GM19193 (cell line): ENCODE results near the gene XPC.

Experiments
- POLR2A ChIP-seq: IDR thresholded peaks from 4 replicates; pipeline ENCODE4 v1.6.1; 2011; ENCODE audit not compliant: insufficient read depth, insufficient read length; ENCODE audit errors: extremely low read depth

The XPC gene

DNA sequence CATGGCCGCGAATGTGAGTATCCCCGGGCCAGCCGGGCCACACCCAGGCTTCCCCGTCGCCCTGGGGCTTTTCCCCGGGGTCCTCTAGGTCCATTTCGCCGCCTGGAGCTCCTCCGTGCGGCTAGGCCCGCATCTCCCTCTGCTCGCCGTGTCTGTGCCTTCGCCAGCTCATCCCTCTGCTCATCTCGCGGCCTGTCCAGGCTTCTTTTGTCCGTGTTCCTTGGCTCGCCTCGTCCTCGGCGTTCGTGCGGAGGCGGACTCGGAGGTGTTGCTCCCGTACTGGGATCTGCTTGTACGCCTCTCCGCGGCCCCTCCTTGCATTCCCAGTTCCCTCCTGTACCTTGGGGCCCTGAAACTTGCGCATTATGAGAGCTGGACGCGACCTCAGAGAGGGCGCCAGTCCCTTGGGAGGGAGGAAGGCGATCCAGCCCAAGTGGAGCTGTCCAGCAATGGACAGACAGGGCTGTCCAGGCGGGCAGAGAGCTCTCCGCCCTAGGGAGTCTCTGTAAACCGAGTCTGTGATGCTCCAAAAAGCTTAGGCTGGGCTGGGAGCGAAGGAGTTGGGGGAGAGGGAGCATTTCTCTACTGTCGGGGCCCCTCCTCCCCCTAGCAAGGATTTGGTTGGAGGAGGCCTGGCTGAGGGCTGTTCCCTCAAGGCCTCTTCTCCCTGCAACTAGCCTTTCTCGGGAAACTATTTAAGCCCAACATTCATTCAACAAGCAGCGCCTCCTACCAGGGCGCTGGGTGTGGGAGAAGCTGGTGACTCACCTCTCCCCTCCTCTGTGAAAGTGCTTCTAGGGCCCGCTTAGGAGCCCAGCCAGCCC, 53.0 kb downstream of the XPC start:
- TF ChIP-seq POLR2A, result no peak

DNA sequence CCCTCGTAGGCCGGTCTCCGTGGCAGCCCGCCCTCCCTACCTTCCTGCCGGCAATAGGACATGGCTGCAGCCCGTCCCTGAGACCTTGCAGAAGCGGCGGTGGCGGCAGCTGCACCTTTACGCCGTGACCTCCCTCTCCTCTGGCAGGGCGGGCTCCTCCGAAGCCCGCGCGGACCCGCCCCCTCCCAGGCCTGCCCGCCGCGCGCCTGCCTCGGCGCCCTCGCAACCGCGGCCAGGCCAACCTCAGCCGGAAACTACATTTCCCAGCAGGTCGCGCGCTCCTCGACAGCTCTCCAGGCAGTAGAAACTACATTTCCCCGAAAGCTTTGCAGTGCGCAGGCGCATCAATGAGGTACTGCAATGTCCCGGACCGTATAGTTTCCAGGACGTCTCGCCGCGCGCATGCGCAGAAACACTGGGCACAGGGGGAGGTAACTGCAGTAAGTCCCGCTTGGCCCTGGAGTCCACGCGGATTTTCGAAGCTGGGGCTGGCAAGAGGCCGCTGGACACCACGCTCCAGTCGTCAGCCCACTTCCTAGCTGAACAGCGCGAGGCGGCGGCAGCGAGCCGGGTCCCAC, 53.7 kb downstream of the XPC start, which contains the start of the genes CHCHD4 and TMEM43:
CHCHD4 (minus strand) TSS at position 256 of the 578 bp plus-strand sequence; CDS start at position 62, 194 bp downstream.
TMEM43 (plus strand) TSS at position 438 of the 578 bp plus-strand sequence. CDS start 142 bp downstream, outside the sequence.
- TF ChIP-seq POLR2A, result peak; percentile 44

DNA sequence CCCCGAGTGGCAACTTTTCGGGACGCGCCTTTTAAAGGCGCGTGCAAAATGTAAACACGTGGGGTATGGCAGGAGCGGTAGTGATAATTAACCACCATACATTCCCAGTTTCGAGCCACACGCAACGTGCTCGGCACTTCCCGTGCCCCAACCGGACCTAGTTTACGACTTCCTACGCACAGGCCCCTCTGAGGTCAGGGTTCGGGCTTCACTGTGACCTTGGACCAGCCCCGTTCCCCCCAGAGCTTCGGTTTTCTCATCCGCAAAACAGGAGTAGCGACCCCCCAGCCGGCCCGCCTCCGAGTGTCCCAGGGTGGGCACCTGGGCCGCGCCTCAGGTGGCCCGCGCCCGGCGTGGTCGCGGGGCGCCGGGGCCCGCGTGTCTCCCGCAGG, 54.2 kb downstream of the XPC start:
- no peak for TF ChIP-seq POLR2A

- TF ChIP-seq POLR2A, result no peak
Measured at GRCh38 chr3:14123308-14124222, 54.8 kb downstream of the XPC start.

DNA sequence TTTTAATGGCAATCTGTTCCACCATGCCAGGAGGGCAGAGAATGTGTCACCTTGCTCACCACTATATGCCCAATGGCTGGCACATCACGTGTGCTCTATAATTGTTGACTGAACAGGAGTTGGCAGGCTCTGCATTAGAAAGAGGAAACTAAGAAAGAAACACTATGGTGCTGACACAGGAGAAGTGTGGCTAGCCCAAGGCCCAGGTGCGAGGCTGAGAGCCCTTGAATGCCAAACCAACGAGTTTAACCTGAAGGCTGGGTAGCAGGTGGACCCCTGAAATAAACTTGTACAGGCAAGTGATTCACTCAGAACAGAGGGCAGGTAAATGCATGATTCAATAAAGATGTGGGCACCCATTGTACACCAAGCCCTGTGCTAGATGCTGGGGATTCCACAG, 56.1 kb downstream of the XPC start:
- no peak for TF ChIP-seq POLR2A

- no peak for TF ChIP-seq POLR2A
Measured at GRCh38 chr3:14121859-14122258, 56.5 kb downstream of the XPC start.

DNA sequence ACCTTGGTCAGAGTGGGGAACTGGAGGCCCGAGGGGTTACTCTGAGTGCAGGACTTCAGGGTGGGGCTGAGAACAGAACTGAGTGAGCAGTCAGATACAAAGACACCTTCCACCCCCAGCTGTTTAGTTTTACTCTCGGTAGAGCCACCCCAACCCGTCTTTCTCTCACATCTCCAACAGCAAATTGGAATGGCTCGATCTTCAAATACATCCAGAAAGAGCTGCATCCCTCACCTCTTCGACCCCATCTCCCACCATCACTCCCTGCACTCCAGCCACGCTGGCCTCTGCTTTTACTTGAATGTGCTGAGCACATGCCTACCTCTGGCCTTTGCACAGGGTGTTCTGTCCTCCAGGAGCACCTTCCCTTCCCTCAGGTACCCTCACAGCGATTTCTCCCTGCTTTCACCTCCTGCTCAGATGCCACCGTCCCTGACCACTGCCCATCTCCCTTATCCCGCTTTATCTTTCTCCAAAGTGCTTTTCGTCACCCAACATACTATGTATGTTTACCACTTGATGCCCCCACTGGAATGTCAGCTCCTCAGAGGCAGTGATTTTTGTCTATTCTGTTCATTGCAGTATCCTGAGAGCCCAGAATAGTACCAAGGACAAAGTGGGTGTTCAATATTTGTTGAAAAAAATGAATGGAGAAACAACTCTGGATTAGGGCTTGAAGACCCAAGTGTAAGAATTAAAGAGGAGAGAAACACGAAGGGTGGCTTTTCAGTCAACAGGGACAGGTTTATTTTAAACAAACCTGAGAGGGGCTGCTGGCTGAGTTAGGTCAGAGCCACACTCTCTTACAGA, 58.1 kb downstream of the XPC start:
- no peak for TF ChIP-seq POLR2A

DNA sequence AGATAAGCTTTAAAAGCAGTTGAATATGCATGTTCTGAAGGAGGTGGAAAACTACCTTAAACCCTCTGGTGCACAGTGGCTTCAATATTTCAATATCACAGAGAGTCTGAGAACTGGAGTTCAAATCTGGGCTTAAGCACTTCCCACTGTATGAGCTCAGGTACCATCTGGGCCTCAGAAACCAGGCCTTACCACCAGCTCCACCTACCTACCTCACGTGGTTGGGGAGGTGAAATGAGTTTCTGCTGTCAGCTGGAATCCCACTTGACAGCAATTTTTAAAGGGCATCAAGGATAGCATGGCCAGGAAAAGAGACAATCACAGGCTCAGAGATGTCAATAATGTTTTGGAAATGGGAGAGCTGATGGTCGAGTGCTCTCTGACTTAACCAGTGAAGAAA, 58.8 kb downstream of the XPC start:
- no peak for TF ChIP-seq POLR2A

DNA sequence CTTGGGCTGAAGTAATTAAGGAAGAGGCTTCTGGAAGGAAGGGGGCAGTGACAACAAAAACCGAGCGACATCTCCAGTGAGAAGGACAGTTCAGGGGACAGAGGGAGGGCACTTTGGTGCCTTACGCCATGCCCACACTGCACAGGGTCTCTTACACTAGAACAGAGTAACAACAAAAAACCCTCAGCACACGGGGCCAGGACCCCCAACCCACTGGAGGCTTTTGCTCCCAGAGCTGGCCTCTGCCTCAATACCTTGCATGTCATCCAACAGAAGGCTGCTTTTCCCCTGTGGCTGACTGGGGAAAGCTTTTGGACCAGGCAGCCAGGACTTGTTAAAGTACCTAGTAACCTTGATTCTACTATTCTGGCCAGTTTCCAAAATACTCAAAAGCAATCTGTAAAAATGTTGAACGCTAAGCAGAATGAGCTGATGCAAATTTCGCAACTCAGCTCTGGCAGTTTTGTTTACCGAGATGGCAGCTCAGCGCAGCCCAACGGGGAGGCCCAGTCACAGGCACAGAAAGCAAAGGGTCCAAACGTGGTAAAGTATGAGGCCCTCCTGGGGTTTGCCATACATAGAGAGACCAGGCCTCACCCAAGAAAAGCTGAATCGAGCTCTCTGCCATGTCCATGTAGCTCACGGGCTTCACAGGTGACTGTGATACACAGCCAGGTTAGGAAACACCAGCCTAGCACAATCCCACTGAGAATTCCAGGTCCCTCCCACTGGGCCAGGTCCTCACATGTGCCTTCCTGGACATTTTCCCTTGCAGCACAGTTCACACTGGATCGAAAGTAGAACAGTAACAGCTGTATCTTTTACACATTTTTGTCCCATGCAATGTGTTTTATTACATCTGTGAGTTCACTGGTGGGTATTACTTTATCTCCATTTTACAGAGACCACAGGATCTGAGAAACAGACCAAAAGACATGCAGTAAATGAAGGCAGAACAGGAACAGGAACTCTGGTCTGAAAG, 59.7 kb downstream of the XPC start:
- no peak for TF ChIP-seq POLR2A

- no peak for TF ChIP-seq POLR2A
Measured at GRCh38 chr3:14117468-14118399, 60.7 kb downstream of the XPC start.

DNA sequence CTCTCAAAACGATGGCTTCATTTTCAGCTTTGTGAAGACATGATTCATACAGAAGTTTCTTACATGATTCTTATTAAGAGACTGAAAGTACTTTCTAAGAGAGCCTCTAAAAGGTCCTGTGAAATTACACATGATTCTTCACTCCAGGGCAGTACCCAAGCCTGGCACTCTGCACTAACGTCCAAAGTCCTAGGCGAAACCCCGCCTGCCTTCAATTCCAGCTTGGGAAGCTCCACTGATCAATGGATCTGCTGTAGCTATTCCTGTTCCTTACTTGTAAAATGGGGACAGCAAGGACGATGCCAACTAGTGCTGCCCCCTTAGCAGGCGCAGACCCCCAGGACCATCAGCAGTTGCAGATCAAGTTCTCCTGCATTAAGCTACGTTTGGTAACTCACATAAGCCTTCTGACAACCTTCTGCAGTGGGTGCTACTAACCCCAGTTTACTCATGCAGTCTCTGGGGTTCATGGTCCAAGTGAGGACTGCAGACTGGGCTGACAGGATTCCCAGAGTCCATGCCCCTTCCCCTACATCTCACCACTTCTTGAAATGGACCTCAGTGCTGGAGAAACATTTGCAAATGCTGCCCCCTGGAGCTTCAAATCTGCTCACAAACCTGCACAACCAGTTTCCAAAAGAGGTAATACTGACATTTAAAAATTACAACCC, 64.3 kb downstream of the XPC start:
- no peak for TF ChIP-seq POLR2A

GRCh38 chr3:14110699-14111098, 67.7 kb downstream of the XPC start:
- no peak for TF ChIP-seq POLR2A
